Mammary epithelial cell (primary cell): ENCODE data around the gene TBC1D24.

Experiments used
- EZH2 ChIP-seq: IDR thresholded peaks from 2 replicates; pipeline ENCODE4 v1.6.1; 2012; ENCODE audit warnings: low read length, inconsistent platforms, borderline replicate concordance
- TF ChIP-seq, protein P1 (sequence below), 2 donors: IDR thresholded peaks in 1 of 2; conservative IDR thresholded peaks in 1 of 2; 2 replicates each; pipeline ENCODE4 v1.5.1; 2011 to 2012; ENCODE audit warnings: inconsistent platforms in 2 of 2, low read length in 2 of 2, mild to moderate bottlenecking in 2 of 2, control low read depth in 1 of 2, low read depth in 1 of 2; ENCODE audit not compliant: insufficient read depth in 1 of 2; ENCODE audit errors: extremely low read depth in 1 of 2

DNA sequence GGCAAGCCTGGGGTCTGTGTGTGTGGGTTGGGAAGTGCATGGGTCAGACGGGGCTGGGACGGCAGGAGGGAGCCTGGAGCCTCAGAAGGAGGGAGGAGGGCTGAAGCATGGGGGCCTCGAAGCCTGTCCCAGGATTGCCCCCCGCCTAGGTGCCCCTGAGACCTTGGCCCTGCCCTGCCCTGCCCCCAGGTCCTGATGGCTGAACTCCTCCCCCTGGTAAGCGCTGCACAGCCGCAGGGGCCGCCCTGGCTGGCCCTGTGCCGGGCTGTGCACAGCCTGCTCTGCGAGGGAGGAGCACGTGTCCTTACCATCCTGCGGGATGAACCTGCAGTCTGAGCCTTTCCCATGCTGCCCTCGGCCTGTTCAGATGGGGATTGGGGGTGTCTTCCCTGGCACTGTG, 10.6 kb upstream of the TBC1D24 start:
- TF ChIP-seq, protein P1, sequence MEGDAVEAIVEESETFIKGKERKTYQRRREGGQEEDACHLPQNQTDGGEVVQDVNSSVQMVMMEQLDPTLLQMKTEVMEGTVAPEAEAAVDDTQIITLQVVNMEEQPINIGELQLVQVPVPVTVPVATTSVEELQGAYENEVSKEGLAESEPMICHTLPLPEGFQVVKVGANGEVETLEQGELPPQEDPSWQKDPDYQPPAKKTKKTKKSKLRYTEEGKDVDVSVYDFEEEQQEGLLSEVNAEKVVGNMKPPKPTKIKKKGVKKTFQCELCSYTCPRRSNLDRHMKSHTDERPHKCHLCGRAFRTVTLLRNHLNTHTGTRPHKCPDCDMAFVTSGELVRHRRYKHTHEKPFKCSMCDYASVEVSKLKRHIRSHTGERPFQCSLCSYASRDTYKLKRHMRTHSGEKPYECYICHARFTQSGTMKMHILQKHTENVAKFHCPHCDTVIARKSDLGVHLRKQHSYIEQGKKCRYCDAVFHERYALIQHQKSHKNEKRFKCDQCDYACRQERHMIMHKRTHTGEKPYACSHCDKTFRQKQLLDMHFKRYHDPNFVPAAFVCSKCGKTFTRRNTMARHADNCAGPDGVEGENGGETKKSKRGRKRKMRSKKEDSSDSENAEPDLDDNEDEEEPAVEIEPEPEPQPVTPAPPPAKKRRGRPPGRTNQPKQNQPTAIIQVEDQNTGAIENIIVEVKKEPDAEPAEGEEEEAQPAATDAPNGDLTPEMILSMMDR (conservative IDR thresholded peaks at IDR 0.05 in 1 of 2, IDR thresholded peaks at IDR 0.05 in 1 of 2; ENCODE audit: extremely low read depth in 1 of 2, insufficient read depth in 1 of 2, low read depth in 1 of 2, low read length in 2 of 2) = no peak
- no peak for TF ChIP-seq EZH2
